Measurements from ENCODE around the gene PLXNA1. TPM values are rescaled to one million over a fixed set of nuclear protein-coding genes. Genes with fewer than 3 reads are reported as not detected.
A peak's percentile ranks its signal among the peaks of the same experiment; 100 is the strongest.

PLXNA1 gene
- total and polyA plus RNA-seq, 7 donors: 7.7 to 20.1 (median 15.2) TPM

DNA sequence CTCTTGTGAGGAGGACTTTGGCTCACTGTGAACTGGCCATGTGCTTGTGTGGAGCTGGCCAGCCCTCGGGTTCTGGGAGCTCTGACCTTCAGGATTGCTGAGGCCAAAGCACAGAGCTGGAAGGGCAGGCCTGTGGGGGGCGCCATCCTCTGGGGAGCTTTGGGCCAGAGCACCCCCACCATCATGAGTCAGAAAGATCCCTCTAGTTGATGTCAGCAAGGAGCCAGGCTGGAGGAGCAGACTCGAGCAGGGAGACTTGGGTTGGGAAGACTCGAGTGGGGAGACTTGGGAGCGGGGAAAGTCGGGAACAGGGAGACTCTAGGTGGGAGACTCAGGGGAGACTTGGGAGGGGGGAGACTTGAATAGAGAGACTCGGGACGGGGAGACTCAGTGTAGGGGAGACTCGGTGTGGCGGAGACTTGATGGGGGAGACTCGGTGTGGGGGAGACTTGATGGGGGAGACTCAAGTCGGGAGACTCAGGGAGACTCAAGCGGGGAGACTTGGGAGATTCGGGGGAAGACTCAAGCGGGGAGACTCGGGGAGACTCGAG, 37.7 kb upstream of the PLXNA1 start:
- H3K4me3 ChIP-seq: no peak overlapping the region
- no peak for DNase-seq
- H3K4me1 ChIP-seq: peaks cover 5% of the 10 kb centered on the region
- no peak for ATAC-seq
- no peak overlapping the region for H3K27ac ChIP-seq
- TF ChIP-seq CTCF (IDR thresholded peaks at IDR 0.05): no peak
- H3K27me3 ChIP-seq (ENCODE audit: insufficient read depth in 3 of 3, low read length in 2 of 3): no peaks in the 10 kb centered on the region
- intact Hi-C loops (cut with DNase I): no loop called here
- H3K36me3 ChIP-seq (ENCODE audit: insufficient read depth in 1 of 2, low read depth in 1 of 2): no peaks in the 10 kb centered on the region
- no peaks in the 10 kb centered on the region for H3K9me3 ChIP-seq
- 87 to 93% (median 90%) methylated on average over 17 of the region's 17 CpGs for WGBS, 3 donors

- ATAC-seq: no peak
- Histone ChIP-seq H3K36me3 (ENCODE audit: insufficient read depth in 1 of 2, low read depth in 1 of 2) (no peaks in the 10 kb centered on the region), H3K9me3 (no peaks in the 10 kb centered on the region), H3K4me3 (no peak overlapping the region), H3K27me3 (ENCODE audit: insufficient read depth in 3 of 3, low read length in 2 of 3) (no peaks in the 10 kb centered on the region), H3K4me1 (peaks cover 5% of the 10 kb centered on the region), H3K27ac (no peak overlapping the region)
- DNase-seq: no peak
- 93 to 97% (median 97%) methylated on average over 9 of the region's 9 CpGs for WGBS, 3 donors
- intact Hi-C loops (cut with DNase I): no loop called here
- no peak for TF ChIP-seq CTCF (IDR thresholded peaks at IDR 0.05)
These were observed 37.0 kb upstream of the PLXNA1 start for GRCh38 chr3:126945891-126946290.

DNA sequence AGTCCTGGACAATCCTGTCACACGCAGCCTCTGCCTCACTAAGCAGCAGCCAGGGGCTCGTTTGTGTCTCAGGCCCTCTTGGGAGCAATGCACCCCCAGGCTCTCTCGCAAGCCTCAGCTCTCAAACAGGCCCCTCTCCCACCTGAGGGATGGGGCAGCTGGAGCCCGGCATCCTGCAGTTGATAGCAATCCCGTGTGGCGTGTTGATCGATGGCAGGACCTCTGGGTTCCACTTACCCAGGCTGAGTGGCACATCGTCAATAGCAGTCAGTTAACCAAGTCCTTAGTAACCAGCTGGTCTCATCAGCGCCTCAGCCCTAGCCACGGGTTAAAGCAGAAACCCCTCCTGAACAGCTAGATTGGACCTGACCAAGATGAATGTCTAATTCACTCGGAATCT, 36.5 kb upstream of the PLXNA1 start:
- no peak for TF ChIP-seq CTCF (IDR thresholded peaks at IDR 0.05)
- no peaks in the 10 kb centered on the region for H3K27me3 ChIP-seq (ENCODE audit: insufficient read depth in 3 of 3, low read length in 2 of 3)
- no peak overlapping the region for H3K27ac ChIP-seq
- ATAC-seq (no peak), DNase-seq (no peak)
- no peaks in the 10 kb centered on the region for H3K36me3 ChIP-seq (ENCODE audit: insufficient read depth in 1 of 2, low read depth in 1 of 2)
- no peaks in the 10 kb centered on the region for H3K9me3 ChIP-seq
- intact Hi-C loops (cut with DNase I): no loop called here
- no peak overlapping the region for H3K4me3 ChIP-seq
- 93 to 94% (median 93%) methylated on average over 11 of the region's 11 CpGs for WGBS, 3 donors
- H3K4me1 ChIP-seq: peaks cover 5% of the 10 kb centered on the region

- DNase-seq (peak in 1 of 2 donors; percentile 54), ATAC-seq (no peak)
- intact Hi-C loops (cut with DNase I): no loop called here
- Histone ChIP-seq H3K36me3 (ENCODE audit: insufficient read depth in 1 of 2, low read depth in 1 of 2) (no peaks in the 10 kb centered on the region), H3K9me3 (no peaks in the 10 kb centered on the region), H3K27ac (no peak overlapping the region), H3K4me3 (no peak overlapping the region), H3K27me3 (ENCODE audit: insufficient read depth in 3 of 3, low read length in 2 of 3) (no peaks in the 10 kb centered on the region), H3K4me1 (peaks cover 5% of the 10 kb centered on the region)
- no peak for TF ChIP-seq CTCF (IDR thresholded peaks at IDR 0.05)
- 72 to 84% (median 81%) methylated on average over 8 of the region's 8 CpGs for WGBS, 3 donors
These were observed 35.5 kb upstream of the PLXNA1 start for GRCh38 chr3:126947429-126947828.

- 62 to 82% (median 68%) methylated on average over 14 of the region's 14 CpGs for WGBS, 3 donors
- intact Hi-C loops (cut with DNase I): no loop called here
- DNase-seq (peak in 1 of 2 donors; percentile 26), ATAC-seq (peak; percentile 68 to 77 (median 77))
- Histone ChIP-seq H3K4me1 (peaks cover 5% of the 10 kb centered on the region), H3K27ac (no peak overlapping the region), H3K9me3 (no peaks in the 10 kb centered on the region), H3K27me3 (ENCODE audit: insufficient read depth in 3 of 3, low read length in 2 of 3) (no peaks in the 10 kb centered on the region), H3K36me3 (ENCODE audit: insufficient read depth in 1 of 2, low read depth in 1 of 2) (no peaks in the 10 kb centered on the region), H3K4me3 (no peak overlapping the region)
- TF ChIP-seq CTCF (IDR thresholded peaks at IDR 0.05): no peak
These were observed 33.9 kb upstream of the PLXNA1 start for GRCh38 chr3:126948980-126949535.

Data from psoas muscle (tissue), 8 donors.